OCI-LY1 (cell line): ENCODE results near the gene CTH.

Source experiments
- H2AFZ ChIP-seq: fragments of 200-600 bp; sonication (generic), shearing (Covaris generic); 2 replicates; pipeline ENCODE4 v1.6.0; 2014; ENCODE audit warnings: antibody characterized with exemption, mild to moderate bottlenecking, low read length
- H3F3A ChIP-seq: fragments of 200-600 bp; sonication (generic), shearing (Covaris generic); 2 replicates; pipeline ENCODE4 v1.6.0; 2014; ENCODE audit warnings: mild to moderate bottlenecking, antibody characterized with exemption, low read length, moderate library complexity; ENCODE audit not compliant: insufficient read depth
- H3K27ac ChIP-seq: fragments of 200-600 bp; sonication (generic); 2 replicates; pipeline ENCODE4 v1.5.1; 2014; ENCODE audit warnings: low read length, mixed run types, mild to moderate bottlenecking, low read depth; ENCODE audit not compliant: poor library complexity, severe bottlenecking
- H3K27me3 ChIP-seq: fragments of 200-600 bp; sonication (generic); 2 replicates; pipeline ENCODE4 v1.6.0; 2014; ENCODE audit warnings: antibody characterized with exemption, mild to moderate bottlenecking, low read length, moderate library complexity; ENCODE audit not compliant: insufficient read depth
- H3K36me3 ChIP-seq: fragments of 200-600 bp; sonication (generic); 2 replicates; pipeline ENCODE4 v1.6.1; 2014; ENCODE audit warnings: mild to moderate bottlenecking, antibody characterized with exemption, low read length, moderate library complexity, mixed read lengths; ENCODE audit not compliant: insufficient read depth
- H3K4me1 ChIP-seq: fragments of 200-600 bp; sonication (generic); 2 replicates; pipeline ENCODE4 v1.5.1; 2014; ENCODE audit warnings: mild to moderate bottlenecking, low read length, moderate library complexity; ENCODE audit not compliant: insufficient read depth, severe bottlenecking
- H3K4me2 ChIP-seq: fragments of 200-600 bp; sonication (generic), shearing (Covaris generic); 2 replicates; pipeline ENCODE4 v1.6.1; 2014; ENCODE audit warnings: low read length
- H3K4me3 ChIP-seq: fragments of 200-600 bp; sonication (generic); 2 replicates; pipeline ENCODE4 v1.5.1; 2014; ENCODE audit warnings: low read length, low read depth, mild to moderate bottlenecking, mixed read lengths; ENCODE audit not compliant: poor library complexity, severe bottlenecking
- H3K79me2 ChIP-seq: fragments of 200-600 bp; shearing (Covaris generic); 2 replicates; pipeline ENCODE4 v1.6.1; 2016; ENCODE audit warnings: mixed run types, low read length, mixed read lengths; ENCODE audit not compliant: insufficient read depth
- H3K9ac ChIP-seq: fragments of 200-600 bp; sonication (generic), shearing (Covaris generic); 2 replicates; pipeline ENCODE4 v1.6.1; 2014; ENCODE audit warnings: mild to moderate bottlenecking, low read length, mixed read lengths
- H3K9me2 ChIP-seq: fragments of 200-600 bp; sonication (generic), shearing (Covaris generic); 2 replicates; pipeline ENCODE4 v1.6.1; 2014; ENCODE audit warnings: low read depth, mild to moderate bottlenecking, low read length, mixed read lengths
- H3K9me3 ChIP-seq: fragments of 200-600 bp; shearing (Covaris generic); 2 replicates; pipeline ENCODE4 v1.6.1; 2014; ENCODE audit warnings: low read length, mixed read lengths
- H4K20me1 ChIP-seq: fragments of 200-600 bp; sonication (generic), shearing (Covaris generic); 2 replicates; pipeline ENCODE4 v1.6.0; 2016; ENCODE audit warnings: mild to moderate bottlenecking, low read length; ENCODE audit not compliant: insufficient read depth
- CTCF ChIP-seq: fragments of 200-600 bp; sonication (generic), shearing (Covaris generic); IDR thresholded peaks from 2 replicates; pipeline ENCODE4 v1.5.1; 2017; ENCODE audit warnings: mild to moderate bottlenecking, antibody characterized with exemption, low read length, moderate library complexity, mixed read lengths
- EZH2 ChIP-seq: fragments of 200-600 bp; sonication (generic), shearing (Covaris generic); IDR thresholded peaks from 2 replicates; pipeline ENCODE4 v1.8.0; 2017; ENCODE audit warnings: borderline replicate concordance, mixed run types, mild to moderate bottlenecking, antibody characterized with exemption, low read length, moderate library complexity, mixed read lengths

Gene CTH

DNA sequence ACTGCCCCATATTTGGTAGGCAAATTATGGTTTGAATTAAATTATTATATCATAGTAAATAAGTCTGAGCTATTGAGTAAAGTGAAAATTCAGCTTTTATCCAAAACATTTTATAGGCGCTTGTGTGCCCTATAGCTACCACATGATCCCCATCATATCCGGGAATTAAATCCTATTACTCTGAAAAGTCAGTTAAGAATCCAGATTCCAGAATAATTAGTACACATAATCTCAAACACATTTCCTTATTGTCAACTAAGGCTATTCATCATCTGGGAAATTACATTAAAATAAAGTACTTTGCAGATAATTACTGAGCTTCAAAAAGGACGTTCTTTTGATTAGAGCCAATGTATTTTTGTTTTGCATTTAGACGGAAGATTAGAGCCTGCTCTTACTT is 72.3 kb downstream of the CTH start:
- no peaks in the 10 kb centered on the region for H3K4me1 ChIP-seq
- H3K27me3 ChIP-seq: no peaks in the 10 kb centered on the region
- TF ChIP-seq CTCF (no peak), EZH2 (no peak)
- H3K4me2 ChIP-seq: no peak overlapping the region
- H3K27ac ChIP-seq: no peak overlapping the region
- no peaks in the 10 kb centered on the region for H3F3A ChIP-seq
- no peak overlapping the region for H2AFZ ChIP-seq
- no peak overlapping the region for H3K9ac ChIP-seq
- H3K9me3 ChIP-seq: no peaks in the 10 kb centered on the region
- H3K36me3 ChIP-seq: no peaks in the 10 kb centered on the region
- H4K20me1 ChIP-seq: no peaks in the 10 kb centered on the region
- H3K9me2 ChIP-seq: no peaks in the 10 kb centered on the region
- no peaks in the 10 kb centered on the region for H3K79me2 ChIP-seq
- H3K4me3 ChIP-seq: no peak overlapping the region

DNA sequence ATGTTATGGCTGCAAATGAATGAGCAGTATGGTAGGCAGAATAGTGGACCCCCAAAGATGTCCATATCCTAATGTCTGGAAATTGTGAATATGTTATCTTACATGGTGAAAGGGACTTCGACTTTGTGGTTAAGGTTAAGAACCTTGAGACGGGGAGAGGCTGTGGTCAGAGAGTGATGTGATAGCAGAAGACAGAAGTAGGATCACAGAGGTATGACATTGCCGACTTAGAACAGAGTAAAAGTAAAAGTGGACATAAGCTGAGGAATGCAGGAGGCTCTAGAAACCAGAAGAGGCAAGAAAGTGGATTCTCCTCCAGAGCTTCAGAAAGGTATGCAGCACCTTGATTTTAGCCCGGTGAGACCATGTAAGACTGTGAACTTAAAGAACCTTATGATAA is 74.6 kb downstream of the CTH start:
- no peak overlapping the region for H2AFZ ChIP-seq
- TF ChIP-seq EZH2 (no peak), CTCF (no peak)
- no peaks in the 10 kb centered on the region for H4K20me1 ChIP-seq
- no peaks in the 10 kb centered on the region for H3K9me2 ChIP-seq
- H3K9me3 ChIP-seq: no peaks in the 10 kb centered on the region
- H3K27ac ChIP-seq: no peak overlapping the region
- H3K79me2 ChIP-seq: no peaks in the 10 kb centered on the region
- no peak overlapping the region for H3K9ac ChIP-seq
- H3K4me3 ChIP-seq: no peak overlapping the region
- no peak overlapping the region for H3K4me2 ChIP-seq
- no peaks in the 10 kb centered on the region for H3K36me3 ChIP-seq
- no peaks in the 10 kb centered on the region for H3K4me1 ChIP-seq
- H3F3A ChIP-seq: no peaks in the 10 kb centered on the region
- H3K27me3 ChIP-seq: no peaks in the 10 kb centered on the region

DNA sequence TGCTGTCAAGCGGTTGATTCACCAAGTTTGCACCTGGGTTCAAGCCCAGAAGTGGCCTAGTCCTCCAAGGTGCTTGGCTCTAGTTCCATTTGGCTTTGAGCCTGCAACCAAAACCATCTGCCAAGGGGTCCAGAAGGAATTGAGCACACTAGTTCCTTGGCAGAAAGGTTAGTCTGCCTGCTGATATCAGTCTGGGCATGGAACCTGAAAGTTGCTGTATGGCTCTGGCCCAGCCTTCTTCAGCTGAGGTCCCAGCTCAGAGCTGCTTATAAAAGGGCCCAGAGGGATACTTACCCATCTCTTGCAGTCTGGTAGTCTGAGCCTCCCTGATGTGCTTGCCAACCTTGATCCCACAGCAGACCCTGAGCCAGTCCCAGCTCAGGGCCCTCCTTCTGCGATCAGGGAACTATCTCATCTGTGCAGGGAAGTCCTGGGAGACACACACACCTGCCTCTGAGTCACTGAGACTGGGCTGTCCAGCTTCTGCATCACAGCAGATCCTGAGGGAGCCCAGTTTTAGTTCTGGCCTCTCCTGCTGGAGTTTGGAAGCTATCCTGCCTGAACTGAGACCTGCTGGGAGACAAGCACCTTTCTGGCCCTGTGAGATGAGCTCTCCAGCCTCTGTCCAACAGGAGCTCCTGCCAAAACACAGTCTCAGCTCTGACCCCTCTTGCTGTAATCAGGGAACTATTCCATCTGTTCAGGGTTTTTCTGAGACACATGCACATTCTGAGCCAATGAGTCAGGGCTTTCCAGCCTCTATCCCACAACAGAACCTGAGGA is 75.8 kb downstream of the CTH start:
- H2AFZ ChIP-seq: no peak overlapping the region
- TF ChIP-seq EZH2: no peak
- H3K4me2 ChIP-seq: no peak overlapping the region

DNA sequence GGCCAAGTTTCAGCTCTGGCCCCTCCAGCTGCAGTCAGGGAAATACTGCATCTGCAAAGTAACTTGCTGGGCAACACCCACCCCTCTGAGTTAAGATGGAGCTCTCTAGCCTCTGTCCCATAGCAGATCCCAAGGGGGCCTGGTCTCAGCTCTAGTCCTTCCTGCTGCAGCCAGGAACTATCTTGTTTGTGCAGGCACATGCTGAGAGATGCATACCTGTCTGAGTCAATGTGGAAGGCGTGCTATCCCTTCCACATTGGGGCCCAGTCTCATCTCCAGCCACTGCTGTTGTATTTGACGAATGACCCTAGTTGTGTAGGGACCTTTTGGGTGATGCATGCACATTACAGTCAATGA is 76.4 kb downstream of the CTH start:
- TF ChIP-seq CTCF: no peak
- no peak for TF ChIP-seq EZH2
- H3K27me3 ChIP-seq: no peaks in the 10 kb centered on the region
- H3F3A ChIP-seq: no peaks in the 10 kb centered on the region
- no peak overlapping the region for H3K27ac ChIP-seq
- no peaks in the 10 kb centered on the region for H3K36me3 ChIP-seq
- no peaks in the 10 kb centered on the region for H3K9me3 ChIP-seq
- no peaks in the 10 kb centered on the region for H4K20me1 ChIP-seq
- no peak overlapping the region for H3K4me2 ChIP-seq
- H3K79me2 ChIP-seq: no peaks in the 10 kb centered on the region
- no peak overlapping the region for H2AFZ ChIP-seq
- no peak overlapping the region for H3K4me3 ChIP-seq
- no peaks in the 10 kb centered on the region for H3K4me1 ChIP-seq
- H3K9ac ChIP-seq: no peak overlapping the region
- no peaks in the 10 kb centered on the region for H3K9me2 ChIP-seq

More for the DNA sequence above, 75.8 kb downstream of the CTH start:
- Histone ChIP-seq H4K20me1 (no peaks in the 10 kb centered on the region), H3K9ac (no peak overlapping the region), H3K27me3 (no peaks in the 10 kb centered on the region), H3K9me2 (no peaks in the 10 kb centered on the region), H3K27ac (no peak overlapping the region), H3K79me2 (no peaks in the 10 kb centered on the region), H3K4me3 (no peak overlapping the region), H3K4me1 (no peaks in the 10 kb centered on the region), H3F3A (no peaks in the 10 kb centered on the region), H3K9me3 (no peaks in the 10 kb centered on the region), H3K36me3 (no peaks in the 10 kb centered on the region)
